Activated CD4-positive, alpha-beta T cell treated with anti-CD3 and anti-CD28 coated beads, Interleukin-2, amount 50 U/mL, for 1 hour (primary cell): ENCODE data around the gene LRPAP1.
"Not testable (repeated sequence)": the region's sequence is repeated elsewhere in the genome, so short reads cannot be mapped to it uniquely, and the experiment has no call there.

Experiments
- DNase-seq: peaks from one replicate; pipeline ENCODE4 v3.0.0-alpha.2; 2020

Gene LRPAP1

GRCh38 chr4:3470244-3471097, 61.8 kb downstream of the LRPAP1 start:
- no peak for DNase-seq

GRCh38 chr4:3469386-3470243, 62.6 kb downstream of the LRPAP1 start:
- no peak for DNase-seq

DNA sequence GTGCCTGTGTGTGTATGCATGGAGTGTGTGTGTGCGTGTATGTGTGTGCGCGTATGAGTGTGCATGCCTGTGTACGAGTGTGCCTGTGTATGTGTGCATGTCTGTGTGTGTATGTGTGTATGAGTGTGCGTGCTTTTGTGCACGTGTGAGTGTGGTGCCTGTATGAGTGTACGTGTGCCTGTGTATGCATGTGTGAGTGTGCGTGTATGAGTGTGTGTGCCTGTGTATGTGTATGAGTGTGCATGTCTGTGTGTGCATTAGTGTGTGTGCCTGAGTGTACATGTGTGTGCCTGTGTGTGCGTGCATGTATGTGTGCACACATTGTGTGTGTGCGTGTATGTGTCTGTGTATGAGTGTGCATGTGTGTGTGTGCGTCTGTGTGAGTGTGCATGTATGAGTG, 63.4 kb downstream of the LRPAP1 start:
- DNase-seq = no peak

GRCh38 chr4:3468154-3468553, 64.1 kb downstream of the LRPAP1 start:
- DNase-seq = no peak

- DNase-seq = no peak
Observed at GRCh38 chr4:3467601-3468031, 64.6 kb downstream of the LRPAP1 start.

GRCh38 chr4:3466691-3467600, 65.3 kb downstream of the LRPAP1 start:
- DNase-seq = no peak

DNA sequence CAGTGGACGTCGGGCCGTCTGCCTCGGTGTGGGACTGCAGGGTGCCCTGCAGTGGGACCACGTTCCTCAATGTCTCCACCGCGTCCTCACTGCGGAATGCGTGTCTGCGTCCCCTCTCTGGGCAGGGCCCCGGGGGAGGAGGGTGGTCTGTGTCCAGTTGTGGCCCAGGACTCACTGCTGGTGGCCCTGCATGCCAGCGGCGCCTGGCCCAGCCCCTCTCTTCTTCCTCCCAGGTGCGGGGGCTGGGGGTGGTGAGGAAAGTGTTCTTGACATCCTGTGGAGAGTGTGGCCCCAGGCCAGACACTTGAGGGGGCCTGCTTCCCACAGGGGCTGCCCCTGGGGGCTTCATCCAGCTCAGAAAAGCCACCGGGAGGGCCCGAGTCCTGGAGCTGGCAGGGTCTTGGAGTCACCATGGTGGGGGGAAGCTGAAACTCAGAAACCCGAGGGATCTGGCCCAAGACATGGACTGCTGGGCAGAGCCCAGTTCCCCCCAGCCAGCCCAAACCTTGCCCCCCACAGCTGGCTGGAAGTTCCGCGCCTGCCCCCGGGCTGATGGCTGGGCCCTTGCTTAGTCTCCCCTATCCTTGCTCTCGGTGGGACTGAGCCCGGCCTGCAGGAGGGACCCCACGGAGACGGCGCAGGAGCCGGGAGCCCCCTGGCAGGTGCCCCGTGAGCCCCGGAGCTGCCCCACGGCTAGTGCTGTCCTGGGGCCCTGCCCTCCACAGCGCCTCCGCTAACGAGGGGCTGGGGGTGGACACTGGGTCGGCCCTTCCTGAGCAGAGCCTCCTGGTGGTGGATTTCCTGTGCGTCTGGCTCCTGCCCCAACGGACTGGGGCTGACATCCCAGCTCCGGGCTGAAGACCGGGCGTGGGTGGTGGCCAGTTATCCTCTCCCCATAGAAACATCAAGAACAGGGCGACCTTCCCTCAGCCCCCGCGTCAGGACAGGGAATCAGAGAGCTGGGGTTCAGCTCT, 66.2 kb downstream of the LRPAP1 start:
- DNase-seq = no peak

DNA sequence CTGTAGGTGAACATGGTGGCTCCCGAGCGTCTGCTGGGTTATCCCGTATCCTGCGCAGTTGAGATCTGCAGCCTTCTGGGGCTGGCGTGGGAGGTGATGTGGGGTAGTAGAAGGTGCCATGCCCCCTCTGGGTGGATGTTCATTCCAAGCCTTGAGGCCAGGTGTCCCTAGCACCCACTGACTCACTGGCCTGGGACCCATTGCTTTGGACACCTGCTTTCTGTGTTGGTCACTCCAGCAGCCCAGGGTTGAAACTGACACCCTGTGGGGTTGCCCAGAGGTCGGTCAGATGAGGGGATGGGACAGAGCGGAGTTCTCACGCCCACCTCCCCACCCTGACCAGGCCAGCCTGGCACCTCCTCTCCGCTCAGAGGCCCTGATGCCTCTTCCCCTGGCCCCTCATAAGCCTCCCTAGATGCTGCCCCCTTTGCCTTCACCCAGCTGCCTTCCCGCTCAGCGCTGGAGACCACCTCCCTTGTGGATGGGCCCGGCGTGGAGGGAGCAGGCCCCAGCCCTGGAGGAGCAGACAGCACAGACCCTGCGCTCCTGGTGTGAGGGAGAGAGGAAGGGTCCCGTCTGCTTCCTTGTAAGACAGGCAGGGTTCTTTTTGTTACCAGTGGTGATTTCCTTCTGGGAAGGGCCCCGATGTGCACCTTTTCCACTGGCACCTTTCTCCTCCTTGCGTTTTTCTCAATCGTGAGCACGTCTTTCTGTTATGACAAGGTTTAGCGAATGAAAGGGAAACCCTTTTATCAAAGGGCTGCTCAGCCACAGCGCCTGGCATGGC, 67.1 kb downstream of the LRPAP1 start:
- no peak for DNase-seq

GRCh38 chr4:3464349-3464905, 67.8 kb downstream of the LRPAP1 start:
- no peak for DNase-seq

DNA sequence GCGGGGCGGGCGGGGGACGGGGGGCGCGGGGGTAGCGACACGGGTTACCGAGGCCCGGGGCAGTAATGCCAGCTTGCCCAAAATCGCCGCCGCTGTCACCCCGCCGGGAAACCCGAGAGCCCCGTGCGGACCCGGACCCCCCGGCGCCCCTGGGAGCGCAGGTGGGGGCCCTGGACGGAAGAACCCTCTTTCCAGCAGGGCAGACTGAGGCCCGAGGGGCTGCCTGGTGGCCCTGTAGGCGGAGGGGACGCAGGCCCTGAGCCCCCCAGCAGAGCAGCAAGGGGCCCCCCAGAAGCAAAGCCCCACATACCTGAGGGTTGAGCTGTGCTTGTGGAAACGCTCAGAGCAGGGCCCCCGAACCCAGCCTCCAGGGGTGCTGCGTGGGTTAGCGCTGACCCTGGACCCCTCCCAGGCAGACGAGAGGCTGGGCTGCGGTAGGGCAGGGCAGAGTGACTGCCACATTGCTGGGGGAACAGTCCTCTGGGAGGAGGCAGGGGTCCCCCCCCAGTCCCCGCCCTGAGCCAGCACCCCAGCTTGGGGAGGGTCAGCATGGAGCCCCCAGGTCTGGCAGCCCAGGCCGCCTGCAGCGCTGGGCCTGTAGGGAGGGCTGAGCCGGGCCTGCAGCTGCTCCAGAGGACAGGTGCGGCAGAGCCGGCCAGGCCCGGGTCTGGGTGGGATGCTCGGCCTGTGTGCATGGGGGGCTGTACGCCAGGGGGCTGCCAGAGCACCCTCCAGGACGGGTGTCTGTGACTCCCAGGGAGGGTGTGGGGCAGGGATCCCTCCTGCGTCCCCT, 68.5 kb downstream of the LRPAP1 start:
- no peak for DNase-seq

- no peak for DNase-seq
Observed at GRCh38 chr4:3462790-3463415, 69.3 kb downstream of the LRPAP1 start, which contains the start of gene DOK7. Gene DOK7 (plus strand): TSS chr4:3463306. CDS start chr4:3463376, 70 bp downstream.

GRCh38 chr4:3462321-3462789, 69.9 kb downstream of the LRPAP1 start:
- no peak for DNase-seq

DNA sequence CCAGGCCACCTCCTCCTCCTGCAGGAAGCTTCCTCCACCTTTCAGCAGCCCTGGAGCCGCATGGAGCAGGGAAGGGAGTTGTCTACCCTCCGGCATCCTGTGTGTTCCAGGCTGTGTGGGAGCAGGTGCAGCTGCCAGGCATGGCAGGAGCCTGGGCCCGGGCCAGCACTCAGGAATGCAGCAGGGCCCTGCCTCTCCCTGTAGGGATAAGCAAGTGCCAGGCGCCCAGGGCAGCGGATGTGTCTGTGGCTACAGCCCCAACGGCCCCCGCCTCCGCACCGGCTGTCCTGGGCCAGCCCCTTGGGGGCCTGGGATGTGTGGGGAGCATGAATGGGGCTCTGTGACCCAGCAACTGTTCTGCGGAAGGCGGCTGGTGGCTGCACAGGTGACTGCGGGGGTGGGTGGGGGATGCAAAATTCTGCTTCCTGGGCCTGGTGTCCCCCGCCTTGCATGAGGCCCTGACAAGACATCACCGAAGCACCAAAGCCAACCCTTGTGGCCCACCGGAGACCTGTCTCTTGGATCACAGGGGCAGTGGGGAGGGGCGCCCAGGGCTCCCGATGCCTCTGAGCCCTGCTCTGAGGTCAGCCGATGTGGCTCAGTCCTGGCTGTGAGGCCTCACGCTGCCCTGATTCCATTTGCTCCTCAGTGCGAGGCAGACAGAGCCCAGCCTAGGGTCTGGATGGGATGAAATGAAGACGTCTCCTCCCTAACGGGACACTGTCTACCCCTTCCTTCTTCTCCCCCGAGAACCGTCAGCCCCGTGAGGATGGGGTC, 70.5 kb downstream of the LRPAP1 start:
- DNase-seq = no peak

GRCh38 chr4:3460926-3461325, 71.3 kb downstream of the LRPAP1 start:
- DNase-seq = no peak

DNA sequence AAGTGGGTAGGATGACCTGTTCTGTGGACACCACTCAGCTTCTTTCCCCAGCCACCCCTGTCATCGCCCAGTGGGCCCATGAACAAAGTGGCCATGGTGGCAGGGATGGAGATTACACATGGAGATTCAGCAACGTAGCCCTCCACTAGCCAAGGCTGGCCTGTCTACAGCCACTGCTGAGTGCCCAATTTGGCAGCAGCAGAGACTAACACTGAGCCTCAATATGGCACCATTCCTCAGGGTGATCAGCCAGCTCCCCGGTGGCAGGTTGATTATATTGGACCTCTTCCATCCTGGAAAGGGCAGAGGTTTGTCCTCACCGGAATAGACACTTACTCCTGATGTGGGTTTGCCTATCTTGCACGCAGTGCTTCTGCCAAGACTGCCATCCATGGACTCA, 73.1 kb downstream of the LRPAP1 start:
- not testable (repeated sequence) for DNase-seq

- DNase-seq = no peak
Observed at GRCh38 chr4:3458371-3458770, 73.9 kb downstream of the LRPAP1 start.

- not testable (repeated sequence) for DNase-seq
Observed at GRCh38 chr4:3455596-3455995, 76.6 kb downstream of the LRPAP1 start.
